HG03159 (cell line): ENCODE measurements around the gene SFXN5.
"Not testable (repeated sequence)": the region's sequence is repeated elsewhere in the genome, so short reads cannot be mapped to it uniquely, and the experiment has no call there.

Experiments used
- ATAC-seq: cut with Tn5 transposase; IDR thresholded peaks from one replicate; pipeline ENCODE4 v1.9.1; 2021; ENCODE audit warnings: mild to moderate bottlenecking, moderate library complexity; ENCODE audit not compliant: unreplicated experiment

The SFXN5 gene

DNA sequence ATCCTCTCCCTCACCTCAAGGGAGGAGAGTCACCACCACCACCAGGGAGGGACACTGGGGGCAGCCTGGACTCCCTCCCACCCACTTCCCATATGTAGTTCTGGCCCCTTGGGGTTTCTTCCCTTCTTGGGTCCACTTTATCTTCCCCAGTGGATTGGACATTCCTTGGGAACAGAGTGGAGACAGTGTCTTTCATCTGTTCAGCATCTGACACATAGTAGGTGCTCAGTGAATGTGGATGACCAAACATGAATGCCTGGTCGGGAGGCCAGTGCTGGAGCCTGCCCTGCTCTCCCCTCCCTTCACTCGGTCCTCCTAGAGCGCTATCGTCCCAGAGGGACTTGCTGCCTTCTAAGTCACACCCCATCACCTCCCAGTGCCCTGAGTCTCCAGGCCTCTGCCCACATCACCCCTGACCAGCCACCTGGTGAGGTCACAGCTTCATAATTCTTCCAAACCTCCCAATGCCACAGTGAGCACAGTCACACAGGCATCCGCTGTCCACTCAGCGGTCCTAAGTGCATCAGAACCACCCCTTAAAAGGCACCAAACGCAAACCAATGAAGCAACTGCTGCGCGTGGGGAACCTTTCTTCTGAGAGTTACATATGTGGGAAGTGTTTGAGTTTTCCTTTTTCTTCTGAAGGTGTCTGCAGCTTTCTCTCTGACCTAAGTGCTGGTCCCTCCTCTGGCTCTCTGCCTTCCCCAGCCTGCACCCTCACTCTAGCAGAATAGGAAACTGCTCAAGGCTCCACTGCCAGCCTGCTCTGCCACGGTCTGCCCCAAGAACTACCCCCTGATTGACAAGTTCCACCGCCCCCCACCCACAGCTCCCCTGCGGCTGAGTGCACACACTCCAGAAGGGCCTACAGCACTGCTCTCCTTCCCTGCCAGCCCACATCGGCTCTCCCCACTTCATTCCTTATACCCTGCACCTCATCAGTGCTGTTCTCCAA is 7.2 kb upstream of the SFXN5 start:
- no peak for ATAC-seq

DNA sequence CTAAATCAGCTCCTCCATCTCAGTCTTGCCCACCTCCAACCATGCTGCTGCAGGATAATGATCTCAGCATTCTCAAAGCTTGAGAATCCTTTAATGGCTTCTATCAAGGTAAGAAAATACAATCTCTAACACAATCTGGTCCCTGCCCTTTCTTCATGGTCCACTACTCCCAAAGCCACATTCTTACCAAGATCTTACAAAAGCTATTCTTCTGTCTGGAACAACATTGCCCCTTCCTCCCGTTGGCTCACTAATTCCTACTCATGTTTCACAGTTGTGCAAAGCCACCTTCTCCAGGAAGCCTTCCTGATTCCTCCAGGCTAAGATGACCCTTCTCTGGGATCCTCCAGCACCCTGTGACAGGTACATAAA is 5.9 kb upstream of the SFXN5 start:
- no peak for ATAC-seq

DNA sequence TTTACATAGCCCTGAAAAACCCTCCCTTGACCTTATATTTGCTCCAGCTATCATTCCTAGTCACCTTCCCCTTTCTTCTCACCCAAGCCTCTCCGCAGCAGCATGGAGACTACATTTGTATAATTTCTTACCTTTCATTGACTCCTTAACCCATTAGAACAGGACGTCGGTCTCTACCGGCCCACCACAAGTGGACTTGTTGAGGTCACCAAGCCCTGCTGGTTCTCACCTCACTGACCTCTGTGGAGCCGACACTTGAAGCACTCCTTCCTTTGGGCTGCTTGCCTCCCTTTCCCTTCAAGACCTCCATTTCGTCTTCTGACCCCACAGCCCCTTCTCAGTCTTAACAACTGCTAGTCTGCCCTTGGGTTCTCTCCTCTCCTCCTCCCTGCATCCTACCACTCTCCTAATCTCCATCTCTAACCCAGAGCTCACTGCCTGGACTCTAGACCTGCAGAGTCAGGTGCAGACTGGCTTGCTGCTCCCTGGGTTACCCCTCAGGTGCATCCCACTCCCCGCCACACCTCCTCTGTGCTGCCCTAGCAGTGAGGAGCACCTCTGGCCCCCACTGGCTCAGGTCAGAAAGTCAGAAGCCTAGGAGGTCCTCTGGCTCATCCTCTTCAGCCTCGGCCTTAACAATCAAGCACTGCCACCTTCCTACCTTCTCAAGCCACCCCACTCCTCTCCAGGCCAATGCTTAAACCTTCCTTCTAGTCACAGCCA is 5.3 kb upstream of the SFXN5 start:
- no peak for ATAC-seq

DNA sequence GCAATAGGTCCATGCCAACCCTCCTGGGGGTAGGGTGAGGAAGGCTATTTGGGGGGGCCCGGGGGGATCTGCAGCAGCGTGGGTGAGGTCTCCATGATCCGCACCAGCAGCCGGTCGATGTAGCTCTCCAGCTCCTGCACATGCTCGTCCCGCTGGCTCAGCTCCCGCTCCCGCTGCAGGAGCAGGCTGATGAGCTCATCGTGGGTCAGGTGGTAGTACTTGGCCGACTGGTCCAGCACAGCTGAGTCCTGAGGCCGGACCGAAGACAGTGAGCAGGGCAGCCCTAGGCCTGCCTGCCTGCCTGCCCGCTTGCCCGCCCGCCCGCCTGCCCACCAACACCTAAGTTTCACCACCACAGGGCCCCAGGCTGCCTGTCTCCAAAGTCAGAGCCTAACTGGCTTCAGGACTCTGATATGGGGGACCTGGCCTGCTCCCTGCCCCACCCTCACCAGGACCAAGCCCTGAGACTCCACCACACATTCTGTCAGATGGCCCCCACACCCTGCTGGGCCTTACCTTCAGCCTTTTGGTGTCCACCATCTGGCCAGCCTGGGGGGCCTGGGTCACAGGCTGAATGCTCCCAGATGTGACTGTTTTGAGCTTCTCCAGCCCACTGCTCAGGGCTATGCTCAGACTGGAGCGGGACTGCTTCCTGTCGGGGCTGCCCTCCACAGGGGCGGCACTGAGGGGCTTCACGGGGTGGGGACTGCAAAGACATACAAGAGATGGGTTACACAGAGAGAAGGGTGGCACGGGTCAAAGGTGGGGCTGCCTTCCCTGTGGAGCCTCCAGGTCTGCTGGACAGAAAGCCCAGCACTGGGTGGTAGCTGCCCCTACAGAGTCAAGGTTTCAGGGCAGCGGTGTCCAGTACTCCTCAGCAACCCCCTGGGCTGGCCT is 4.2 kb upstream of the SFXN5 start:
- no peak for ATAC-seq

DNA sequence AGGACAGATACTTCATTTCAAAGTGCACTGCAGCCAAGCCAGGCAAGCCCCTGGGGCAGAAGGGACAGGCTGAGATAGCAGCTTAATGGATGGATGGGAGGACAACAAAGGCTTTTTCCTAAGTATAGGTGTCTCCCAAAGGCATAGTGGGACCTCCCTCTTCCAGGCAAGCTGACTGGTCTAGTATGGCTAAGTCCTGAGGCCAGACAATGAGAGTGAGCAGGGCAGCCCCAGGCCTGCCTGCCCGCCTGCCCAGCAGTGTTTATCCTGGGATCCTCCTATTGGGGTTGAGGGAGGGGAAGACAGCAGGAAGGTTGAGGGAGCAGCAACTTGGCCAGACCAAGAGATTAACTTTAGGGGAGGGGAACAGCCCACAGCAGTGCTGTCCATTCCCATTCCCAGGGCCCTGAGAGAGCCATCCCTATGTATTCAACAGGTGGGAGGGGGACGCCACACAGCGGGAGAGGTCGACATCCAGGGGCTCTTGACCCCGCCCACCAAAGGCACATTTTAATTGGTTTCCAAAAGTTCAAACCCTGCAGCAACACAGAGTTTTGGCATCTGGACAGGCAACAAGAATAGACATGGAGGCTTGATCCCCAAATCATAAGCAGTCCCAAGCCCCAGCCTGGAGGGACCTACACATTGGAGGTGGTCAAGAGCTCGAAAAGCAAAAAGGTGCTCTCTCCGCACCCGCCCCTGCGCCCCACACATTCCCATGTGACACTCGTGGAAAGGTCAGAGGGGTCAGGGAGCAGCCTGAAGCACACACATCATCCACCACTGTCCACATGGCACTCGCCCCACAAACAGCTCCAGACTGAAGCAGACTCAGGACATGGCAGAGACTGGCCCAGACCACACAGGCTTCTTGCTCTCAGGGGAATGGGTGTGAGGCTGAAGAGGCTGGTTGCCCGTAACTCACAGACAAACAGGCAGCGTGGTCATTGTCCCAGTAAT is 2.9 kb upstream of the SFXN5 start:
- no peak for ATAC-seq

DNA sequence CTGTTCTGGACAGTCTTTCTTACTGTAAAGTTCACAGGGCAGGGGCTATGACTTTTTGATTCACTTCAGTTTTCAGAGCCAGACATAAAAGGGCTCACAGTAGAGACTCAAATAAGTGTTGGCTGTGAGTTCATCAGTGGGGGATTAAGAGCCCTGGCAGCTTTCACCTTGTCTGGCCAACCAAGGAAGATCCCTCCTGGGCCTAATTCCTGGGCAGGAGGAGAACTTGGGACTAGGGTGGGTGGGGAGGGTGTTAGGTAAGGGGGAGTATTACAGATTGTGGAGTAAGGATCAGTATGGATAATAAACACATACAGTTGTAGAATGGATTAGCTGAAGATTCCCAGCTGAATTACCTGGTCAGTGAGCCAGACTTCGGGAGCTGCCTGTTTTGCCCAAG is 904 bp upstream of the SFXN5 start:
- no peak for ATAC-seq

DNA sequence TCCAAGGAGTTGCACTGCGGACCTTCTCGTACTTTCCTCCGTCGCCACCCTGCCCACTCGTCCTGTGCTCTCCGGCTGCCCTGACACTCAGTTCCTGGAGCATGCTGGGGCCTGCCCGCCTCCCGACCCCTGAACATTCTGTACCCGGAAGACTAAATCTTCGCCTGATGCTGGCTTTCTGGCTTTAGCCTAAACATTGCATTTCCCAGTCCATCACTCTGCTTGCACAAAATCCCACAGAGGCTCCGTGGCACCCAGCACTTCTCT is 550 bp upstream of the SFXN5 start:
- no peak for ATAC-seq

DNA sequence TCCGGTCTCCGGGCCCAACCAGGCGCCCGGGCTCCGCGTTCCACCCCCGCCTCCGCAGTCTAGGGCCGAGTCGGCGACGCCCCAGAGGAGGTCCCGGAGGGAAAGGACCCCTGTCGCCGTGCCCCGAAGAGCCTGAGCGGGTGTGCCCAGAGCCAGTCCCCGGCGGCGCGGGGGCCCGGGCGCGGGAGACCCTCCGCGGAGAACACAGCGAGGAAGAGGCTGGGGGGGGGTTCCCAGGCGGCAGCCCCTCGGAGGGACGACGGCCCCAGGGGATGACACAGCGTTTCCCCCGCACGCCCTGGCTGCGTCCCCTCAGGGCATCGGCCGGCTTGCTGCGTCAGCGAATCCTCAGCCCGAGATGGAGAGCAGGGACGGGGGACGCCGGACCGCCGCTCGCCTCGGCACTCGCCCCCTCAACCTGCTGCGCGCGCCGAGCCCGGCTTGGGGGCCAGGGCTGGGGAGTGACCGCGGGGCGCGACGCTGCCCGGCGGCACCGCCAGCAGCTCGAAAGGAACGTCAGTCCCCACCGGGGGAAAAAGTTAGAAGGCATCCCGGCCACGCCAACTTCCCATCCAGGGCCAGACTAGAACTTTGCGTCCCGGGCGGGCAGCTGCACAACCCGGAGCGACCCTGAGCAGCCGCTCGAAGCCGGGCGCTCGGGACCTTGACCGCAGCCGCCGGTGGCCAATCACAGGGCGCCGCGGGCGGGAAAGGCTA is 711 bp downstream of the SFXN5 start:
- peak; percentile 19 for ATAC-seq

DNA sequence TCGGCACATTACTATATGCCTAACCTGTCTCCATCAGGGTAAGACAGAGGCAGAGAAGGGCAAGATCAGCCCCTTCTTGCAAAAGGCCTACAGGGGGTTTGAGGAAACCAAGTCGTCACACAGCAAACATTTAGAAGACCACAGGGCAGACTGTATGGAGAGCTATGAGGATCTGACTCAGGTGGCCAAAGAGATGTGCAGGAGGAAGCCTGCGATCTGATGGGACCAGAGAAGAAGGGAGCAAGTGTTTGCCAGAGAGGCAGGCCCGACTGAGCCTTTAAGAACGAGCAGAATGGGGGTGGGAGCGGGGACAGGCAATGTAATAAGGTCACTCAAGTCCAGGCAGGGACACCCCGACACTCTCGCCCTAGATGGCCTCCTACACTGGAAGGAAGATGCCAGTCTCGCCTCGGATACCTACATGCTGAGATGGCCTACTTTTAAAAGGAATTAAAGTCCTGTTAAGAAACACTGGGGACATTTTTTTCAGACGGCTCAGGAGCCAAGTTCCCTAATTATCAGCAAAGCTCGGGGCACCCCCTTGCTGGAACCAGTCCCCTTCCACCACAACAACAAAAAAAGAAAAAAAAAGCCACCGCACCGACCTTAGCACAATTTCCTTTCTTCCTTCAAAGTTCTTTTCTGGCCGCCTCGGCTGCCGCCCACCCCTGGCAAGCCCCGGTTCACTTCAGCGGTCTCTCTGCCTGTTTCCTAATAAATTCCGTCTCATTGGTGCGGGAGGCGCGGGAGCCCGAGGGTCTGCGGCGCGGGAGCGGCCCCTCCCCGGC is 1.5 kb downstream of the SFXN5 start:
- no peak for ATAC-seq

DNA sequence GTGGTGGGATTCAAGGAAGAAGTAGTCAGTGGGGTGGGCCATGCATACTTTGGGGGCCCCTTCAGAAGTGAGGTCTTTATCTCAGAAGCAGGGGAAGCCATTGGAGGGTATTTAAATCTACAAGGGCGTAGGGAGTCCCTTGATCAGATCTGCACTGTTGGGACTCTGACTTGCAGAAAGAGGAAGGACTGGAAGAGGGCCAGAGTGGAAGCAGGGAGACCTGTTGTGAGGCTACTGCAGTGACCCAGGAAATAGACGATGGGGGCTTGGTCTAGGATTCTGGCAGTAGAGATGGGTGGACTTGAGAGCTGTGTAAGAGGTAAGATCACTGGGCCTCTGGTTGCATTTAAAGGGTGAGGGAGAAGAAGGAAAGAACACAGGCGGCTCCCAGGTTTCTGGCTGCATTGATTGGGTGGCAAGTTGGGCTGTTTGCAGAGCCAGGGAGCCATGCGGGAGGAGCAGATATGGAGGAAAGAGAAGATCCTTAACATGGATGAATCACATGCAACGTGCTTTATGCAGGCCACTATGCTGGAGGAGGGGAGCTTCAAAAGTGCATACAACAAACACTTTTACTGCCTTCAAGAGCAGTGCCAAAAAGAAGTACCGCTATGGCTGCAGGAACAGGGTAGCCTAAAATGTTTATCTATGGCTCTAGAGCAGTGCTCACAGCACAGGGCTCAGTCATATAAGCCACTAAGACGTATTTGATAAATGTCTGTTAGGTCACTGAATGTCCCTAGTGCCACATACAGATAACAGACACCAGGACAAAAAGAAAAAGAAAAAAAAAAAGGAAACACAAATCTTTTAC is 2.3 kb downstream of the SFXN5 start:
- no peak for ATAC-seq

DNA sequence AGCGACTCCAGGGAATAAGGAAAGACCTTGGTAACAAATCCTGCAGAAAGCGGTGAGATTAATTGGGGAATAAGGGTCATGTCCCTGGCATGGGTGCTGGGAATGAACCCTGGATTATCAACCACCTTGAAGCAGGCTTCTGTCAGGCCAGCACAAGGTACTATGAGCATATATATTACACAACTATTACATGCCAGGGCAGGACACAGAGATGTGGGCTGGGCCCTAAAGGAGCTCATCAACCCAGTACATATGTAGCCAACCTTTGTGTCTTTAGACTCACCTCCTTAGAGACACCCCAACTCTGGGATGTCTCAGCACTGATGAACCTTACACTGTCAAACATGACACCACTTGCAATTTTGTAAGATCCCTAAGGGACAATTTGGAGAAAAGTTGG is 3.4 kb downstream of the SFXN5 start:
- no peak for ATAC-seq

DNA sequence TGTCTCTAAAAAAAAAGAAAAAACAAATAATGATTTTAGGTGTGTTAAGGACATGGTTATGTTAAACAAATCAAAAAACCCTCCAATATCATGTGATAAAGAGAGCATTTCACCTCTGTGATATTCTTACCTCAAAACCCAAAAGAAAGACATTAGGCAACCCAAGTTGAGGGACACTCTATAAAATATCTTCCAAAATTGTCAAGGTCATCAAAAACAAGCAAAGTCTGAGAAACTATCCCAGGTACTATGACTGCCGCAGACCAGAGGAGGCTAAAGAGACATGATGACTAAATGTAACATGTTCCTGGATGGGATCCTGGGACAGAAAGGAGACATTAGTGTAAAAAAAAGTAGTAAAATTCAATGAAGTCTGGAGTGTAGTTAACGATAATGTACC is 4.5 kb downstream of the SFXN5 start:
- no peak for ATAC-seq

DNA sequence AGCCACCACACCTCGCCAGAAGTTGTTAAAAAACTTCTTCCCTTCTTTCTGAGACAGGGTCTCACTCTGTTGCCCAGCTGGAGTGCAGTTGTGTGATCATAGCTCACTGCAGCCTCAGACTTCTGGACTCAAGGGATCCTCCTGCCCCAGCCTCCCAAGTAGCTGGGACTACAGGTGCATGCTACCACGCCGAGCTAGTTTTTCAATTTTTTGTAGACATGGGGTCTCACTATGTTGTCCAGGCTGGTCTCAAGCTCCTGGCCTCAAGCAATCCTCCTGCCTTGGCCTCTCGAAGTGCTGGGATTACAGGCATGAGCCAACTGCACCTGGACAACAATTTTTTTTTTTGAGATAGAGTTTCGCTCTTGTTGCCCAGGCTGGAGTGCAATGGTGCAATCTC is 6.4 kb downstream of the SFXN5 start:
- not testable (repeated sequence) for ATAC-seq

DNA sequence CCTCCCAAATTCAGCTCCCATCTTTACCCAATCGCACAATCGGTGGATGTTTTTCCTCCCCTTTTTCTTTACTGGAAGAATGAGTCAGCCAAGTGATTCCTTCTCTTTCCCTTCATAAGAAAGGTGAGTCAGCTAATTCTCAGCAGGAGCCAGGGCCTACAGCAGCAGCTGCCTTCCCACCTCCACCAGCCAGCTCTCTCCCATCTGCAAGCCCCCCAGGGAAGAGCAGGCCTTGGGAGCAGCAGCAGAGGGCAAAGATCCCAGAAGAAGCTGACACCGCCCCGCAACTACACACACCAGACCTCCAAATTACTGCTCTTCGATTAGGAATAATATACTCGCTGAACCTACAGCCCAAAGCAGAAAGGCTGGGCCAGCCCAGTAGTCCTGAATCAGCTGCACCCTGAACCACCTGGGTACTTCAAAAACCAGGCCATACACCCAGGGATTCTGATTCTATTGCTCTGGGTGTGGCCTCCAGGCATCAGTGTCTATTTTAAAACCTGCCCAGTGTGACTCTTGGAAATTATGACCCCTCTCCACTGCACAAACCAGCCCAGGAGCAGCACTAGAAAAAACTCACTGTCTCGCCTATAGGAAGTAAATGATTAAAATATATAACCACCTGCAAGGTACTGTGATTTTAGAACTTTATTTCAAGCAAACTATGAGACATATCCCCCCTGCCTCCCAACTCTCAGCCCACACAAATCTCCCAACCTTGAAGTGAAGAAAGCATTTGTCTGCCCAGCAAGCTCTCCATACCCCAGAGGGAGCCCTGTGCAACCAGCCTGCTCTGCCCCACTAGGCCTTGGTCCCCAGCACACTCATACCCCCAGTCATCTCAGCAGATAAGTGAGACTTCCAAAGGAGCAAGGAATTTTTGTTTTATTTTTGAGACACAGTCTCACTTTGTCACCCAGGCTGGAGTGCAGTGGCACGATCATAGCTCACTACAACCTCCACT is 7.3 kb downstream of the SFXN5 start:
- ATAC-seq, result no peak

DNA sequence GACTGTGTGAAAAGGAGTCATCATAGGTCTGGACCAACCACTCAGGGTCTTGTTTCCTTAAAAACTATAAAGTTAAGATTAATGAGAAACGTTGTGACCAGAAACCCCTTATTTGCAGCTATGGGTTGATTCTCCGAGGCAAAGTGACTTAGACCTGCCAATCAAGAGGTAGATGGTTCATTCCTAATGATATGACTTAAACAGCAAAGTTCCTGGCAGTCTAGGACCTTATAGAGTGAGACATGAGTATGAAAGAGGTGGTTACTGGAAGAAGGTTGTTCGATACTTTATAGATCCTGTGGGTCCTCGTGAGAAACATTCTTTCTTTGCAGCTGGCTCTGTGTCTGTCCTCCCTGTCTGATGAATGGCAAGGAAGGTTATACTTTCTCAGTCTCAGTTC is 8.0 kb downstream of the SFXN5 start:
- no peak for ATAC-seq

DNA sequence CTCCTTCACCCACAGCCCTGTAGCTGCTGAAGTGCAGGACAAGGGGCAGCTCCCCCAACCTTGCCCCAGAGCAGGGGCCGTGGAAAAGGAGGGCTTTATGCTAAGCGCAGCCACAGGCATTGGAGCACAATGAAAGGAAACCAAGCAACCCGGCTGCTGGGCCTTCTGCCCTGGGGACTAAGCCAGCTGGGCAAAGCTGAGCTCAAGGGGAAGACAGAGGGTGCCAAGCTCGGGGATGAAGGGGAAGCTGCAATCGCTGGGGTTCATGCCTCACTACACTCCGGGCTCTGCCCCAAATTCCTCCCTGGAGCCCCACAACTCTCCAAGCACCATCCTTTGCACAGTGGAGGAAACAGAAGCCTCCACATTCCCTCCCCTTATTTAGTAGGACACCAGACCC is 12.4 kb downstream of the SFXN5 start:
- ATAC-seq, result no peak

DNA sequence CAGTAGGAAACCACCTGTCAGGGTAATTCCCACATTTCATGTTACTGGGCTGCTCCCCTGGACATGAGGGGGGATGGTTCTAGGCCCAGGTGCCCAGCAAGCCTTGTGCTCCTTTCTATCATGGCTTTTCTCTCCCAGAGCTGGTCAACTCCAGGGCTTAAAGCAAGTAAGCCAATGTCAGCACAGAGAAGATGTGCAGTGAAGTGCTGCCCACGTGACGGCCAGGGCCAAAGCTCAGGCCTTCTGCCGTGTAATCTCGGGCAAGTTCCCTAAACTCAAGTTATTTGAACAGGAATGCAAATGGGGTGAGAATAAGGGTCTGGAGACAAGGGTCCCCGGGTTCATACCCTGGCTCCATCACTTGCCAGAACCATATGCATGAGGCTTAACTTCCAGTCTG is 16.5 kb downstream of the SFXN5 start:
- no peak for ATAC-seq
